H1 (cell line): ENCODE measurements around the gene DPY19L2. TPM values are rescaled to one million over a fixed set of nuclear protein-coding genes. Genes with fewer than 3 reads are reported as not detected.
"Not testable (repeated sequence)": the region's sequence is repeated elsewhere in the genome, so short reads cannot be mapped to it uniquely, and the experiment has no call there.

ENCODE experiments used
- CTCF ChIA-PET: fragments of 300-600 bp; sonication (Branson Sonifier 250); formaldehyde crosslinking; loops from one replicate; lab custom pipeline; 2021; ENCODE audit not compliant: partially characterized antibody; lab: Charles Lee
- POLR2A ChIA-PET: fragments of 300-600 bp; sonication (Branson Sonifier 250); formaldehyde crosslinking; loops from one replicate; lab custom pipeline; 2021; ENCODE audit warnings: inconsistent platforms; ENCODE audit not compliant: partially characterized antibody; lab: Charles Lee
- DNase-seq, 2 experiments: peaks; one replicate each; pipeline versions ENCODE4 v3.0.0 to v3.0.0-alpha.2; 2010 to 2022; ENCODE audit warnings: low spot score in 2 of 2, low read depth in 1 of 2, mixed read lengths in 1 of 2
- FAIRE-seq: peaks from 2 replicates; lab custom pipeline; 2011; peaks lifted over from hg19 to GRCh38; lab: Jason Lieb, UNC
- H2AFZ ChIP-seq: 2 replicates; pipeline ENCODE4 v1.8.1; 2012; ENCODE audit warnings: low read length, inconsistent platforms
- H2AK5ac ChIP-seq: 2 replicates; pipeline ENCODE4 v1.6.1; 2013; ENCODE audit warnings: low read depth, low read length
- H2BK120ac ChIP-seq: replicated peaks from 2 replicates; pipeline ENCODE3; 2013; ENCODE audit warnings: low read depth, low read length, inconsistent platforms
- H2BK12ac ChIP-seq: 2 replicates; pipeline ENCODE4 v1.6.1; 2013; ENCODE audit warnings: low read depth, low read length
- H2BK15ac ChIP-seq: 2 replicates; pipeline ENCODE4 v1.6.1; 2013; ENCODE audit warnings: low read length
- H2BK20ac ChIP-seq: 2 replicates; pipeline ENCODE4 v1.6.1; 2013; ENCODE audit warnings: low read length
- H2BK5ac ChIP-seq: 2 replicates; pipeline ENCODE4 v1.6.1; 2013; ENCODE audit warnings: low read depth, low read length
- H3K14ac ChIP-seq: 2 replicates; pipeline ENCODE4 v1.6.1; 2013; ENCODE audit warnings: inconsistent platforms; ENCODE audit not compliant: insufficient read length
- H3K18ac ChIP-seq: 2 replicates; pipeline ENCODE4 v1.6.1; 2013; ENCODE audit warnings: low read length; ENCODE audit errors: extremely low read depth
- H3K23ac ChIP-seq: 2 replicates; pipeline ENCODE4 v1.6.1; 2013; ENCODE audit warnings: inconsistent platforms; ENCODE audit not compliant: insufficient read length
- H3K23me2 ChIP-seq: 2 replicates; pipeline ENCODE4 v1.6.1; 2013; ENCODE audit warnings: low read depth, low read length
- H3K27ac ChIP-seq: 2 replicates; pipeline ENCODE4 v1.6.1; 2011; ENCODE audit warnings: low read depth, low read length, inconsistent platforms
- H3K27me3 ChIP-seq, 4 experiments: replicated peaks in 1 of 4; 1 replicate in 1 of 4; 2 replicates in 3 of 4; pipeline versions ENCODE4 v1.6.1 to v1.8.1; 2011 to 2013; ENCODE audit warnings: low read length in 3 of 4, mild to moderate bottlenecking in 3 of 4, inconsistent platforms in 2 of 4, mixed read lengths in 2 of 4, moderate library complexity in 1 of 4; ENCODE audit not compliant: control insufficient read depth in 3 of 4, insufficient read depth in 3 of 4; ENCODE audit errors: extremely low read depth in 1 of 4
- H3K36me3 ChIP-seq, 4 experiments: 2 replicates each; pipeline versions ENCODE4 v1.6.1 to v1.8.1; 2011 to 2013; ENCODE audit warnings: mild to moderate bottlenecking in 4 of 4, low read length in 3 of 4, moderate library complexity in 2 of 4, control low read depth in 1 of 4, inconsistent platforms in 1 of 4; ENCODE audit not compliant: insufficient read depth in 4 of 4, control insufficient read depth in 2 of 4
- H3K4ac ChIP-seq: replicated peaks from 2 replicates; pipeline ENCODE3; 2013; ENCODE audit warnings: low read length, low read depth, mixed read lengths, inconsistent platforms; ENCODE audit not compliant: insufficient read length
- H3K4me1 ChIP-seq, 4 experiments: replicated peaks in 1 of 4; 1 replicate in 1 of 4; 2 replicates in 3 of 4; pipeline versions ENCODE4 v1.6.1 to v1.8.1; 2011 to 2013; ENCODE audit warnings: low read length in 3 of 4, inconsistent platforms in 2 of 4, mixed read lengths in 1 of 4; ENCODE audit not compliant: insufficient read depth in 4 of 4, control insufficient read depth in 3 of 4
- H3K4me2 ChIP-seq, 2 experiments: 2 replicates each; pipeline versions ENCODE4 v1.6.1 to v1.8.1; 2011 to 2013; ENCODE audit warnings: low read depth in 2 of 2, low read length in 2 of 2, control low read depth in 1 of 2, inconsistent platforms in 1 of 2, mild to moderate bottlenecking in 1 of 2; ENCODE audit not compliant: insufficient read depth in 1 of 2
- H3K4me3 ChIP-seq, 4 experiments: fragments of 200-600, 300-600 bp in 1 of 4; sonication (generic), shearing (Covaris generic), sonication (Bioruptor Twin) in 1 of 4; 2 replicates each; pipeline versions ENCODE4 v1.5.1 to v1.8.1; 2011 to 2016; ENCODE audit warnings: low read length in 4 of 4, low read depth in 3 of 4, control low read depth in 2 of 4, inconsistent platforms in 2 of 4, mild to moderate bottlenecking in 2 of 4, mixed read lengths in 1 of 4, moderate library complexity in 1 of 4; ENCODE audit not compliant: insufficient read depth in 2 of 4; ENCODE audit errors: extremely low read depth in 1 of 4
- H3K56ac ChIP-seq: replicated peaks from 2 replicates; pipeline ENCODE3; 2013; ENCODE audit warnings: low read depth, mild to moderate bottlenecking, mixed read lengths, low read length, inconsistent platforms; ENCODE audit not compliant: insufficient read length
- H3K79me1 ChIP-seq: 2 replicates; pipeline ENCODE4 v1.6.1; 2013; ENCODE audit warnings: low read depth, low read length, control low read depth
- H3K79me2 ChIP-seq, 2 experiments: 2 replicates each; pipeline versions ENCODE4 v1.6.1 to v1.8.1; 2012 to 2013; ENCODE audit warnings: low read length in 2 of 2, mild to moderate bottlenecking in 2 of 2, inconsistent platforms in 1 of 2; ENCODE audit not compliant: insufficient read depth in 2 of 2, control insufficient read depth in 1 of 2
- H3K9ac ChIP-seq, 4 experiments: replicated peaks in 1 of 4; 1 replicate in 1 of 4; 2 replicates in 3 of 4; pipeline versions ENCODE4 v1.6.1 to v1.8.1; 2011 to 2013; ENCODE audit warnings: low read depth in 3 of 4, low read length in 3 of 4, control low read depth in 2 of 4, mild to moderate bottlenecking in 2 of 4, moderate library complexity in 2 of 4, inconsistent platforms in 1 of 4; ENCODE audit errors: extremely low read depth in 1 of 4
- H3K9me3 ChIP-seq, 2 experiments: 2 replicates each; pipeline versions ENCODE4 v1.6.1 to v1.8.1; 2012 to 2013; ENCODE audit warnings: mild to moderate bottlenecking in 2 of 2, moderate library complexity in 2 of 2, control low read depth in 1 of 2, inconsistent platforms in 1 of 2, low read depth in 1 of 2, low read length in 1 of 2, mixed read lengths in 1 of 2; ENCODE audit not compliant: insufficient read depth in 2 of 2
- H4K20me1 ChIP-seq, 2 experiments: replicated peaks in 1 of 2; 2 replicates each; pipeline versions ENCODE3 to v1.8.1; 2011 to 2013; ENCODE audit warnings: inconsistent platforms in 2 of 2, low read length in 2 of 2, mild to moderate bottlenecking in 1 of 2; ENCODE audit not compliant: insufficient read depth in 2 of 2, control insufficient read depth in 1 of 2
- H4K5ac ChIP-seq: 2 replicates; pipeline ENCODE4 v1.6.1; 2013; ENCODE audit warnings: low read length, low read depth, mixed read lengths, inconsistent platforms; ENCODE audit not compliant: insufficient read length
- H4K8ac ChIP-seq: 2 replicates; pipeline ENCODE4 v1.8.0; 2013; ENCODE audit warnings: mild to moderate bottlenecking, moderate library complexity, low read length, inconsistent platforms; ENCODE audit not compliant: insufficient read depth; ENCODE audit errors: extremely low read depth
- H4K91ac ChIP-seq: replicated peaks from 2 replicates; pipeline ENCODE3; 2013; ENCODE audit warnings: low read length, mixed read lengths, inconsistent platforms; ENCODE audit not compliant: insufficient read length
- WGBS, 2 experiments: shearing (Covaris generic) in 1 of 2; methylation state at CpG; one replicate each; pipeline versions ENCODE4 v1.1.6 to v1.1.7; 2013 to 2015; ENCODE audit warnings: low lambda C conversion rate in 2 of 2, mixed read lengths in 2 of 2, inconsistent platforms in 1 of 2, low coverage in 1 of 2, missing lambda C conversion rate in 1 of 2; ENCODE audit not compliant: insufficient replicate concordance in 2 of 2, insufficient coverage in 1 of 2, insufficient read length in 1 of 2; ENCODE audit errors: extremely low coverage in 1 of 2, missing lambda C conversion rate in 1 of 2; 5-methylcytosine and 5-hydroxymethylcytosine counted together
- polyA plus RNA-seq, 7 experiments: library from polyadenylated mRNA; depleted of rRNA in 3 of 7; stranded (reverse) in 5 of 7; unstranded in 2 of 7; fragments of >200 nt in 5 of 7; fragments of 200-250 nt in 2 of 7; gene quantifications; 1 replicate in 5 of 7; 2 replicates in 1 of 7; 4 replicates in 1 of 7; pipeline versions ENCODE4 v1.2.1 to v1.2.3, GENCODE V29; 2011 to 2013; ENCODE audit warnings: missing spikeins in 2 of 7, mixed read lengths in 2 of 7
- total RNA-seq: library from RNA; stranded (reverse); fragmentation: NEBNext Ultra II Directional; extraction: Animal tissue kit (Norgen Biotek cat#: 25700); gene quantifications from 2 replicates; pipeline ENCODE4 v1.2.1, GENCODE V29; 2021

The DPY19L2 gene
- total and polyA plus RNA-seq, 2 of the 8 experiments (the other 6 are each of a cell fraction or from before 2014, with no cell fraction given) = 2.2 to 3.3 TPM

GRCh38 chr12:63609281-63609680 is 59.0 kb downstream of the DPY19L2 start:
- POLR2A ChIA-PET, H3K4me3 ChIP-seq, H2AFZ ChIP-seq, H2BK5ac ChIP-seq, H3K4me2 ChIP-seq, H3K23me2 ChIP-seq, H2BK120ac ChIP-seq, H4K20me1 ChIP-seq, H4K91ac ChIP-seq, H3K79me1 ChIP-seq, FAIRE-seq, H3K14ac ChIP-seq, H3K27ac ChIP-seq, H2BK20ac ChIP-seq, H3K36me3 ChIP-seq, H3K27me3 ChIP-seq, H3K23ac ChIP-seq, H2BK12ac ChIP-seq, H2AK5ac ChIP-seq, H3K79me2 ChIP-seq, DNase-seq, H3K4me1 ChIP-seq, H4K5ac ChIP-seq, H3K4ac ChIP-seq, H3K56ac ChIP-seq, CTCF ChIA-PET, H4K8ac ChIP-seq, H3K9ac ChIP-seq, H3K9me3 ChIP-seq, H2BK15ac ChIP-seq, H3K18ac ChIP-seq: not testable (repeated sequence)

GRCh38 chr12:63604985-63605384 is 63.3 kb downstream of the DPY19L2 start:
- not testable (repeated sequence) for H2BK120ac ChIP-seq, H3K27ac ChIP-seq, H3K4ac ChIP-seq

More at GRCh38 chr12:63604985-63605384, 63.3 kb downstream of the DPY19L2 start:
- H4K20me1 ChIP-seq, H3K9ac ChIP-seq, FAIRE-seq, H3K27me3 ChIP-seq, H3K56ac ChIP-seq, H3K36me3 ChIP-seq, H2BK12ac ChIP-seq, H3K79me1 ChIP-seq, H2AK5ac ChIP-seq, H2AFZ ChIP-seq, CTCF ChIA-PET, H4K8ac ChIP-seq, H2BK15ac ChIP-seq, DNase-seq, H2BK20ac ChIP-seq, H2BK5ac ChIP-seq, H3K23me2 ChIP-seq, H4K5ac ChIP-seq, H3K4me1 ChIP-seq, H3K14ac ChIP-seq, H3K4me3 ChIP-seq, H3K4me2 ChIP-seq, POLR2A ChIA-PET, H4K91ac ChIP-seq, H3K18ac ChIP-seq, H3K23ac ChIP-seq, H3K9me3 ChIP-seq, H3K79me2 ChIP-seq: not testable (repeated sequence)
- WGBS, 2 experiments = 81% methylated on average over 3 of the region's 3 CpGs; no CpG with 5 or more reads in 1 of the 2 experiments
